Testis (tissue), 2 donors: ENCODE measurements around the gene SSPN.
A peak's percentile ranks its signal among the peaks of the same experiment; 100 is the strongest.

Source experiments
- POLR2A ChIP-seq: fragments of 450-650 bp; IDR thresholded peaks from one replicate; pipeline ENCODE4 v1.6.1; 2017; ENCODE audit warnings: antibody characterized with exemption, mild to moderate bottlenecking, moderate library complexity
- TF ChIP-seq, protein P1 (sequence below), 3 experiments: fragments of 450-650 bp in 2 of 3; fragments of 200-600 bp in 1 of 3; sonication (generic) in 1 of 3; IDR thresholded peaks; one replicate each; pipeline ENCODE4 v1.5.1; 2016 to 2019; ENCODE audit warnings: antibody characterized with exemption in 3 of 3, mild to moderate bottlenecking in 2 of 3, moderate library complexity in 1 of 3

GRCh38 chr12:26298785-26299621 is 103.6 kb downstream of the SSPN start:
- TF ChIP-seq, protein P1, sequence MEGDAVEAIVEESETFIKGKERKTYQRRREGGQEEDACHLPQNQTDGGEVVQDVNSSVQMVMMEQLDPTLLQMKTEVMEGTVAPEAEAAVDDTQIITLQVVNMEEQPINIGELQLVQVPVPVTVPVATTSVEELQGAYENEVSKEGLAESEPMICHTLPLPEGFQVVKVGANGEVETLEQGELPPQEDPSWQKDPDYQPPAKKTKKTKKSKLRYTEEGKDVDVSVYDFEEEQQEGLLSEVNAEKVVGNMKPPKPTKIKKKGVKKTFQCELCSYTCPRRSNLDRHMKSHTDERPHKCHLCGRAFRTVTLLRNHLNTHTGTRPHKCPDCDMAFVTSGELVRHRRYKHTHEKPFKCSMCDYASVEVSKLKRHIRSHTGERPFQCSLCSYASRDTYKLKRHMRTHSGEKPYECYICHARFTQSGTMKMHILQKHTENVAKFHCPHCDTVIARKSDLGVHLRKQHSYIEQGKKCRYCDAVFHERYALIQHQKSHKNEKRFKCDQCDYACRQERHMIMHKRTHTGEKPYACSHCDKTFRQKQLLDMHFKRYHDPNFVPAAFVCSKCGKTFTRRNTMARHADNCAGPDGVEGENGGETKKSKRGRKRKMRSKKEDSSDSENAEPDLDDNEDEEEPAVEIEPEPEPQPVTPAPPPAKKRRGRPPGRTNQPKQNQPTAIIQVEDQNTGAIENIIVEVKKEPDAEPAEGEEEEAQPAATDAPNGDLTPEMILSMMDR (IDR thresholded peaks at IDR 0.05), result peak in 1 of 3 experiments; percentile 3
- no peak for TF ChIP-seq POLR2A
